Calu3 (cell line): ENCODE measurements around the gene TMEM222. TPM values are rescaled to one million over a fixed set of nuclear protein-coding genes. Genes with fewer than 3 reads are reported as not detected.

Experiments used
- BruUV-seq: library from RNA; stranded (reverse); fragments of 400-500 nt; replicated peaks from 2 replicates; lab custom pipeline; 2021; lab: Mats Ljungman, UMichigan
- CTCF ChIA-PET: fragments of 300-600 bp; sonication (Branson Sonifier 250); formaldehyde crosslinking; loops from one replicate; lab custom pipeline; 2022; ENCODE audit warnings: antibody characterized with exemption; lab: Charles Lee
- DNase-seq: peaks from one replicate; pipeline ENCODE4 v3.0.0; 2022
- H3K27ac Mint-ChIP-seq: one replicate; pipeline ENCODE4 v1.8.0; 2022; ENCODE audit warnings: mixed read lengths; ENCODE audit not compliant: unreplicated experiment
- H3K27me3 Mint-ChIP-seq: one replicate; pipeline ENCODE4 v1.8.0; 2022; ENCODE audit warnings: mixed read lengths; ENCODE audit not compliant: unreplicated experiment
- H3K36me3 Mint-ChIP-seq: one replicate; pipeline ENCODE4 v1.8.0; 2022; ENCODE audit warnings: mild to moderate bottlenecking, moderate library complexity, mixed read lengths; ENCODE audit not compliant: insufficient read depth, unreplicated experiment
- H3K4me1 Mint-ChIP-seq: one replicate; pipeline ENCODE4 v1.8.0; 2022; ENCODE audit warnings: mild to moderate bottlenecking, low read depth, mixed read lengths; ENCODE audit not compliant: unreplicated experiment
- H3K4me3 Mint-ChIP-seq: one replicate; pipeline ENCODE4 v1.8.0; 2022; ENCODE audit warnings: mild to moderate bottlenecking, low read depth, moderate library complexity, mixed read lengths; ENCODE audit not compliant: unreplicated experiment
- H3K9me3 Mint-ChIP-seq: one replicate; pipeline ENCODE4 v1.8.0; 2022; ENCODE audit warnings: low read depth, mixed read lengths; ENCODE audit not compliant: unreplicated experiment
- CTCF ChIP-seq: fragments of 200-600 bp; IDR thresholded peaks from one replicate; pipeline ENCODE4 v1.8.0; 2022; ENCODE audit warnings: antibody characterized with exemption; ENCODE audit not compliant: unreplicated experiment
- intact Hi-C: fragments of 100-400 bp; cut with micrococcal nuclease; formaldehyde crosslinking; loops from one replicate; pipeline ENCODE4 v1.10.0; 2022; ENCODE audit not compliant: unreplicated experiment
- total RNA-seq: library from RNA; stranded (reverse); gene quantifications from 2 replicates; pipeline ENCODE4 v1.2.3, GENCODE V29; 2022

TMEM222 gene
- total RNA-seq, 1 experiment from 2014 or later = 30.4 TPM

- DNase-seq = no peak
- Mint-ChIP-seq H3K9me3 (no peaks in the 10 kb centered on the region), H3K27ac (no peak overlapping the region), H3K4me1 (peaks cover 6% of the 10 kb centered on the region), H3K36me3 (peaks cover 7% of the 10 kb centered on the region), H3K27me3 (no peaks in the 10 kb centered on the region), H3K4me3 (no peak overlapping the region)
- CTCF ChIA-PET = interaction anchor here (0.5 to 0.6 kb wide), 2 partner anchors 11 to 170 kb away, joined by 3 to 5 read pairs; no protein-coding TSS in a partner anchor
- no TSS peak for BruUV-seq
- no peak for TF ChIP-seq CTCF
- intact Hi-C loops = no loop called here
Measured at GRCh38 chr1:27327964-27328363, 6.0 kb downstream of the TMEM222 start.

GRCh38 chr1:27330786-27331185 is 8.8 kb downstream of the TMEM222 start:
- intact Hi-C loops = no loop called here
- no peaks in the 10 kb centered on the region for H3K36me3 Mint-ChIP-seq
- H3K9me3 Mint-ChIP-seq = no peaks in the 10 kb centered on the region
- TF ChIP-seq CTCF = no peak
- CTCF ChIA-PET = no interaction called here
- no peaks in the 10 kb centered on the region for H3K27me3 Mint-ChIP-seq
- no peak for DNase-seq
- peaks cover 6% of the 10 kb centered on the region for H3K4me1 Mint-ChIP-seq
- BruUV-seq = no TSS peak
- no peak overlapping the region for H3K4me3 Mint-ChIP-seq
- H3K27ac Mint-ChIP-seq = no peak overlapping the region

GRCh38 chr1:27331426-27331825 is 9.5 kb downstream of the TMEM222 start:
- no TSS peak for BruUV-seq
- no peak for TF ChIP-seq CTCF
- peaks cover 5% of the 10 kb centered on the region for H3K36me3 Mint-ChIP-seq
- no peak overlapping the region for H3K4me3 Mint-ChIP-seq
- no peak for DNase-seq
- intact Hi-C loops = no loop called here
- peaks cover 6% of the 10 kb centered on the region for H3K4me1 Mint-ChIP-seq
- no peaks in the 10 kb centered on the region for H3K9me3 Mint-ChIP-seq
- no peak overlapping the region for H3K27ac Mint-ChIP-seq
- no peaks in the 10 kb centered on the region for H3K27me3 Mint-ChIP-seq
- CTCF ChIA-PET = no interaction called here

GRCh38 chr1:27331922-27332321 is 10.0 kb downstream of the TMEM222 start:
- intact Hi-C loops = no loop called here
- no peak for DNase-seq
- H3K4me3 Mint-ChIP-seq = no peak overlapping the region

More at GRCh38 chr1:27331922-27332321, 10.0 kb downstream of the TMEM222 start:
- no peaks in the 10 kb centered on the region for H3K27me3 Mint-ChIP-seq
- H3K36me3 Mint-ChIP-seq = peaks cover 10% of the 10 kb centered on the region
- H3K4me1 Mint-ChIP-seq = peaks cover 6% of the 10 kb centered on the region
- H3K9me3 Mint-ChIP-seq = no peaks in the 10 kb centered on the region
- no TSS peak for BruUV-seq
- no peak for TF ChIP-seq CTCF
- CTCF ChIA-PET = interaction anchor here (0.8 to 2.0 kb wide), 5 partner anchors 11 to 63 kb away, joined by 3 to 5 read pairs (median 3); no protein-coding TSS in a partner anchor
- H3K27ac Mint-ChIP-seq = no peak overlapping the region
